K562 (cell line): ENCODE data around the gene GPR162. TPM values are rescaled to one million over a fixed set of nuclear protein-coding genes. Genes with fewer than 3 reads are reported as not detected.

Experiments used
- ATAC-seq: fragments of 200-7000 bp; cut with Tn5 transposase; 3 replicates; pipeline ENCODE4 v1.9.1; 2020; ENCODE audit warnings: moderate library complexity
- BruUV-seq: library from RNA; stranded (reverse); fragments of 400-500 nt; replicated peaks from 2 replicates; lab custom pipeline; 2021; lab: Mats Ljungman, UMichigan
- CTCF ChIA-PET: fragments of 300-600 bp; formaldehyde crosslinking; extraction: SDS; loops from one replicate; lab custom pipeline; 2021; ENCODE audit warnings: low intra/inter-chr PET ratio; lab: Yijun Ruan, JAX
- POLR2A ChIA-PET: fragments of 300-600, 350-650 bp; sonication (Branson Sonifier 250); formaldehyde crosslinking; extraction: SDS; loops from one replicate; lab custom pipeline; 2021; ENCODE audit warnings: antibody characterized with exemption, inconsistent platforms; lab: Yijun Ruan, JAX
- DNase-seq, 4 experiments: peaks; one replicate each; pipeline versions ENCODE4 v3.0.0 to v3.0.0-alpha.2; 2011 to 2018; ENCODE audit warnings: low spot score in 3 of 4, mixed read lengths in 3 of 4; ENCODE audit errors: extremely low read depth in 1 of 4
- FAIRE-seq: peaks from 2 replicates; lab custom pipeline; 2011; peaks lifted over from hg19 to GRCh38; lab: Jason Lieb, UNC
- H2AFZ ChIP-seq: 2 replicates; pipeline ENCODE4 v1.6.0; 2011; ENCODE audit warnings: low read depth, low read length, control low read depth, inconsistent platforms
- H3K27ac ChIP-seq: fragments of 200-600 bp; 3 replicates; pipeline ENCODE4 v1.8.0; 2011; ENCODE audit warnings: low read depth, mild to moderate bottlenecking, control low read depth, inconsistent platforms, low read length, moderate library complexity, mixed read lengths; ENCODE audit errors: extremely low read depth
- H3K27me3 ChIP-seq, 2 experiments: fragments of 300-600 bp in 1 of 2; 2 replicates in 1 of 2; 3 replicates in 1 of 2; pipeline versions ENCODE4 v1.6.0 to v1.8.0; 2011; ENCODE audit warnings: inconsistent platforms in 2 of 2, low read length in 2 of 2, mild to moderate bottlenecking in 1 of 2, mixed read lengths in 1 of 2, moderate library complexity in 1 of 2; ENCODE audit not compliant: control insufficient read depth in 2 of 2, insufficient read depth in 2 of 2
- H3K36me3 ChIP-seq: fragments of 300-600 bp; 3 replicates; pipeline ENCODE4 v1.8.0; 2011; ENCODE audit warnings: mild to moderate bottlenecking, low read length, inconsistent platforms; ENCODE audit not compliant: control insufficient read depth, insufficient read depth
- H3K4me1 ChIP-seq, 2 experiments: fragments of 200-600 bp in 1 of 2; replicated peaks in 1 of 2; 2 replicates in 1 of 2; 3 replicates in 1 of 2; pipeline versions ENCODE4 v1.5.1 to v1.8.0; 2011; ENCODE audit warnings: inconsistent platforms in 2 of 2, low read length in 2 of 2, mild to moderate bottlenecking in 1 of 2, mixed read lengths in 1 of 2, moderate library complexity in 1 of 2; ENCODE audit not compliant: control insufficient read depth in 2 of 2, insufficient read depth in 2 of 2
- H3K4me2 ChIP-seq: 2 replicates; pipeline ENCODE4 v1.6.1; 2011; ENCODE audit warnings: low read length, control low read depth, inconsistent platforms, mixed read lengths; ENCODE audit not compliant: insufficient read depth
- H3K4me3 ChIP-seq: fragments of 200-600 bp; sonication (generic), shearing (Covaris generic); 2 replicates; pipeline ENCODE4 v1.5.1; 2016; ENCODE audit warnings: control low read depth, inconsistent platforms
- H3K79me2 ChIP-seq: fragments of 200-600 bp; 3 replicates; pipeline ENCODE4 v1.8.0; 2011; ENCODE audit warnings: low read length, inconsistent platforms; ENCODE audit not compliant: control insufficient read depth, insufficient read depth
- H3K9ac ChIP-seq, 2 experiments: 2 replicates each; pipeline versions ENCODE4 v1.6.0 to v1.6.1; 2011; ENCODE audit warnings: low read depth in 2 of 2, low read length in 2 of 2, control low read depth in 1 of 2, inconsistent platforms in 1 of 2, mild to moderate bottlenecking in 1 of 2, mixed read lengths in 1 of 2; ENCODE audit not compliant: insufficient read depth in 1 of 2
- H3K9me1 ChIP-seq: one replicate; pipeline ENCODE4 v1.6.0; 2011; ENCODE audit warnings: inconsistent platforms, mild to moderate bottlenecking, low read length, moderate library complexity; ENCODE audit not compliant: control insufficient read depth, insufficient read depth
- H3K9me3 ChIP-seq: replicated peaks from 2 replicates; pipeline ENCODE4 v1.5.1; 2011; ENCODE audit warnings: low read depth, low read length, inconsistent platforms; ENCODE audit not compliant: control insufficient read depth, insufficient read depth
- H4K20me1 ChIP-seq: replicated peaks from 2 replicates; pipeline ENCODE4 v1.6.1; 2011; ENCODE audit warnings: low read length, inconsistent platforms, mixed read lengths; ENCODE audit not compliant: control insufficient read depth, insufficient read depth
- DLX4 ChIP-seq: fragments of 250-450 bp; sonication (Bioruptor Pico); IDR thresholded peaks from 2 replicates; pipeline ENCODE4 v1.6.1; 2021; ENCODE audit warnings: mild to moderate bottlenecking
- ELK3 ChIP-seq: fragments of 450-650 bp; formaldehyde crosslinking; IDR thresholded peaks from 2 replicates; pipeline ENCODE4 v1.4.0; 2020; ENCODE audit warnings: mild to moderate bottlenecking
- ETS1 ChIP-seq: conservative IDR thresholded peaks from 2 replicates; pipeline ENCODE4 v1.6.1; 2011; ENCODE audit warnings: low read depth, mild to moderate bottlenecking, low read length; ENCODE audit not compliant: control insufficient read depth
- ETV6 ChIP-seq, 3 experiments: fragments of 150-350 bp in 1 of 3; sonication (generic) in 1 of 3; formaldehyde crosslinking in 1 of 3; IDR thresholded peaks; 2 replicates each; pipeline versions ENCODE4 v1.6.1 to v1.8.0; 2014 to 2022; ENCODE audit warnings: borderline replicate concordance in 2 of 3, low read depth in 2 of 3, antibody characterized with exemption in 1 of 3, low read length in 1 of 3, mild to moderate bottlenecking in 1 of 3, missing genetic modification reagents in 1 of 3
- NONO ChIP-seq, 2 experiments: fragments of 200-400 bp in 1 of 2; fragments of 450-650 bp in 1 of 2; formaldehyde crosslinking in 1 of 2; IDR thresholded peaks; 2 replicates each; pipeline ENCODE4 v1.6.1; 2017; ENCODE audit warnings: low read depth in 2 of 2, mild to moderate bottlenecking in 2 of 2, moderate library complexity in 2 of 2, low read length in 1 of 2
- NRF1 ChIP-seq, 2 experiments: fragments of 450-650 bp; IDR thresholded peaks in 1 of 2; conservative IDR thresholded peaks in 1 of 2; 2 replicates each; pipeline ENCODE4 v1.6.1; 2014; ENCODE audit warnings: mild to moderate bottlenecking in 2 of 2
- YY1 ChIP-seq, 3 experiments: IDR thresholded peaks; 2 replicates each; pipeline ENCODE4 v1.6.1; 2011; ENCODE audit warnings: low read length in 2 of 3, mild to moderate bottlenecking in 2 of 3, moderate library complexity in 2 of 3, borderline replicate concordance in 1 of 3, control low read depth in 1 of 3, low read depth in 1 of 3; ENCODE audit not compliant: insufficient read depth in 3 of 3, insufficient replicate concordance in 2 of 3, control insufficient read depth in 1 of 3, insufficient read length in 1 of 3; ENCODE audit errors: extremely low read depth in 1 of 3
- ZBTB17 ChIP-seq: fragments of 450-650 bp; formaldehyde crosslinking; IDR thresholded peaks from 2 replicates; pipeline ENCODE4 v1.4.0; 2020; ENCODE audit warnings: mild to moderate bottlenecking
- ZC3H8 ChIP-seq: fragments of 450-650 bp; IDR thresholded peaks from 2 replicates; pipeline ENCODE4 v1.6.1; 2017
- ZNF140 ChIP-seq: fragments of 250-450 bp; sonication (Bioruptor Pico); IDR thresholded peaks from 2 replicates; pipeline ENCODE4 v1.8.0; 2021; ENCODE audit warnings: moderate library complexity, mild to moderate bottlenecking, inconsistent platforms
- ZNF431 ChIP-seq: sonication (generic); formaldehyde crosslinking; IDR thresholded peaks from 2 replicates; pipeline ENCODE4 v1.8.0; 2022; ENCODE audit warnings: mild to moderate bottlenecking, missing genetic modification reagents
- WGBS: fragments of 100-300 bp; shearing (Covaris generic); methylation state at CpG from one replicate; pipeline ENCODE4 v1.1.6; 2016; ENCODE audit warnings: low coverage, mixed read lengths; ENCODE audit not compliant: insufficient coverage; ENCODE audit errors: missing lambda C conversion rate; 5-methylcytosine and 5-hydroxymethylcytosine counted together
- in situ Hi-C: fragments of 300-500 bp; cut with MboI; formaldehyde crosslinking; loops from 4 replicates; pipeline ENCODE4 v1.15.0; 2018; ENCODE audit warnings: inconsistent platforms, mixed read lengths
- intact Hi-C: fragments of 100-400 bp; cut with micrococcal nuclease; formaldehyde crosslinking; loops from 2 replicates; pipeline ENCODE4 v1.14.2; 2022
- polyA plus RNA-seq, 8 experiments: library from polyadenylated mRNA; depleted of rRNA in 4 of 8; stranded (reverse) in 5 of 8; unstranded in 3 of 8; fragments of >200 nt; fragmentation: Nextera tagmentation in 2 of 8; fragmentation: Illumina TruSeq in 1 of 8; extraction: Ambion mirVana in 2 of 8; extraction: Trizol in 1 of 8; gene quantifications; 2 replicates each; pipeline versions ENCODE4 v1.2.1 to v1.2.3, GENCODE V29; 2011 to 2014; ENCODE audit warnings: inconsistent platforms in 1 of 8, missing spikeins in 1 of 8
- total RNA-seq, 7 experiments: library from RNA; depleted of rRNA in 6 of 7; stranded (reverse); fragments of >200 nt in 6 of 7; fragmentation: Illumina TruSeq in 2 of 7; extraction: Trizol in 2 of 7; gene quantifications; 2 replicates each; pipeline versions ENCODE4 v1.2.1 to v1.2.3, GENCODE V29; 2011 to 2021; ENCODE audit warnings: low replicate concordance in 1 of 7
- TF ChIP-seq, protein P1 (sequence below): fragments of 450-650 bp; IDR thresholded peaks from 2 replicates; pipeline ENCODE4 v1.6.1; 2017; ENCODE audit warnings: antibody characterized with exemption

The GPR162 gene
- total and polyA plus RNA-seq, 9 of the 15 experiments (the other 6 are each of a cell fraction or from before 2014, with no cell fraction given), result 0.65 to 1.8 (median 1.1) TPM; not detected in 2

GRCh38 chr12:6828781-6829535, 7.3 kb downstream of the GPR162 start:
- Histone ChIP-seq H4K20me1 (no peaks in the 10 kb centered on the region), H3K9me1 (no peaks in the 10 kb centered on the region), H2AFZ (peak overlapping the region; percentile 91), H3K27me3 (peaks cover 0 to 2% of the 10 kb centered on the region in 2 experiments; a peak in 2 of 5 replicates), H3K4me3 (peak overlapping the region; percentile 73), H3K9me3 (no peaks in the 10 kb centered on the region), H3K27ac (peak overlapping the region; percentile 91), H3K79me2 (peaks cover 24% of the 10 kb centered on the region), H3K4me2 (peak overlapping the region; percentile 87), H3K36me3 (peaks cover 35% of the 10 kb centered on the region; the same call in 1 of the 3 replicates), H3K9ac (peak overlapping the region; percentile 91 to 97), H3K4me1 (peaks cover 11 to 54% of the 10 kb centered on the region in 2 experiments; a peak in 4 of 5 replicates)
- in situ Hi-C loops, result no loop called here
- POLR2A ChIA-PET, result interaction anchor here (0.6 to 3.2 kb wide), 14 partner anchors 11 to 277 kb away, joined by 3 to 13 read pairs (median 4); partner anchors contain the start of genes COPS7A, MLF2 and PTMS
- CTCF ChIA-PET, result interaction anchor here (0.6 kb wide), 1 partner anchor 97 kb away, joined by 3 read pairs; no protein-coding TSS in a partner anchor
- BruUV-seq, result TSS peak; percentile 74
- peak; percentile 49 to 72 (median 60) for DNase-seq
- WGBS, result under 1% methylated on average over 44 of the region's 71 CpGs
- FAIRE-seq, result peak; percentile 15
- intact Hi-C loops, result loop anchor here (5.0 to 10.0 kb wide), 3 partner anchors 52 to 274 kb away; partner anchors contain the start of gene IFFO1
- peak; percentile 68 for ATAC-seq
- TF ChIP-seq ETS1 (no peak), YY1 (IDR thresholded peaks at IDR 0.05; ENCODE audit: borderline replicate concordance in 1 of 3, control insufficient read depth in 1 of 3, extremely low read depth in 1 of 3, insufficient read depth in 3 of 3, insufficient read length in 1 of 3, insufficient replicate concordance in 2 of 3, low read depth in 1 of 3, low read length in 2 of 3) (peak in 1 of 3 experiments; percentile 11), NONO (IDR thresholded peaks at IDR 0.05; ENCODE audit: low read depth in 2 of 2, low read length in 1 of 2) (no peak; a peak in 1 of 4 replicates), DLX4 (CRISPR knock-in tag) (no peak), ZNF431 (CRISPR knock-in tag) (no peak), ETV6 (IDR thresholded peaks at IDR 0.05; ENCODE audit: borderline replicate concordance in 1 of 2, low read depth in 2 of 2, low read length in 1 of 2) (no peak), ETV6 (CRISPR knock-in tag; IDR thresholded peaks at IDR 0.05; ENCODE audit: borderline replicate concordance) (no peak), ZNF140 (CRISPR knock-in tag) (no peak), NRF1 (conservative IDR thresholded peaks at IDR 0.05 in 1 of 2, IDR thresholded peaks at IDR 0.05 in 1 of 2) (peak in 1 of 2 experiments; percentile 49; a peak in 2 of 4 replicates), ZC3H8 (no peak), ELK3 (CRISPR knock-in tag) (no peak), ZBTB17 (CRISPR knock-in tag) (no peak)
- TF ChIP-seq, protein P1, sequence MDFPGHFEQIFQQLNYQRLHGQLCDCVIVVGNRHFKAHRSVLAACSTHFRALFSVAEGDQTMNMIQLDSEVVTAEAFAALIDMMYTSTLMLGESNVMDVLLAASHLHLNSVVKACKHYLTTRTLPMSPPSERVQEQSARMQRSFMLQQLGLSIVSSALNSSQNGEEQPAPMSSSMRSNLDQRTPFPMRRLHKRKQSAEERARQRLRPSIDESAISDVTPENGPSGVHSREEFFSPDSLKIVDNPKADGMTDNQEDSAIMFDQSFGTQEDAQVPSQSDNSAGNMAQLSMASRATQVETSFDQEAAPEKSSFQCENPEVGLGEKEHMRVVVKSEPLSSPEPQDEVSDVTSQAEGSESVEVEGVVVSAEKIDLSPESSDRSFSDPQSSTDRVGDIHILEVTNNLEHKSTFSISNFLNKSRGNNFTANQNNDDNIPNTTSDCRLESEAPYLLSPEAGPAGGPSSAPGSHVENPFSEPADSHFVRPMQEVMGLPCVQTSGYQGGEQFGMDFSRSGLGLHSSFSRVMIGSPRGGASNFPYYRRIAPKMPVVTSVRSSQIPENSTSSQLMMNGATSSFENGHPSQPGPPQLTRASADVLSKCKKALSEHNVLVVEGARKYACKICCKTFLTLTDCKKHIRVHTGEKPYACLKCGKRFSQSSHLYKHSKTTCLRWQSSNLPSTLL, result peak; percentile 16; the same call in 1 of the 2 replicates
